Neuronal stem cell (in vitro differentiated cells): ENCODE results near the gene CADPS.

Experiments
- DNase-seq: peaks from one replicate; pipeline ENCODE4 v3.0.0-alpha.2; 2013; ENCODE audit warnings: low spot score
- H2AFZ ChIP-seq: one replicate; pipeline ENCODE4 v1.6.1; 2013; ENCODE audit warnings: mild to moderate bottlenecking, low read length, inconsistent platforms
- H2AK5ac ChIP-seq: 2 replicates; pipeline ENCODE4 v1.6.1; 2013; ENCODE audit warnings: low read depth, mild to moderate bottlenecking, inconsistent platforms, low read length, moderate library complexity, mixed read lengths
- H2BK120ac ChIP-seq: 2 replicates; pipeline ENCODE4 v1.6.1; 2013; ENCODE audit warnings: low read depth, mild to moderate bottlenecking, inconsistent platforms, low read length, moderate library complexity, mixed read lengths
- H2BK12ac ChIP-seq: one replicate; pipeline ENCODE4 v1.6.1; 2013; ENCODE audit warnings: low read length, inconsistent platforms
- H2BK15ac ChIP-seq: 2 replicates; pipeline ENCODE4 v1.6.1; 2013; ENCODE audit warnings: mild to moderate bottlenecking, low read length, inconsistent platforms, mixed read lengths
- H2BK5ac ChIP-seq: one replicate; pipeline ENCODE4 v1.6.1; 2013; ENCODE audit warnings: inconsistent platforms, mild to moderate bottlenecking, low read length, moderate library complexity
- H3K14ac ChIP-seq: one replicate; pipeline ENCODE4 v1.6.1; 2013; ENCODE audit warnings: low read length, inconsistent platforms
- H3K18ac ChIP-seq: 2 replicates; pipeline ENCODE4 v1.6.1; 2013; ENCODE audit warnings: low read length, inconsistent platforms
- H3K23ac ChIP-seq: 2 replicates; pipeline ENCODE4 v1.6.1; 2013; ENCODE audit warnings: low read depth, mild to moderate bottlenecking, mixed read lengths, low read length, inconsistent platforms; ENCODE audit not compliant: poor library complexity
- H3K27ac ChIP-seq: replicated peaks from 3 replicates; pipeline ENCODE4 v1.5.1; 2013; ENCODE audit warnings: low read length, inconsistent platforms
- H3K27me3 ChIP-seq, 3 experiments: 2 replicates each; pipeline ENCODE4 v1.6.1; 2013; ENCODE audit warnings: low read length in 3 of 3, mild to moderate bottlenecking in 2 of 3, inconsistent platforms in 1 of 3, low read depth in 1 of 3, mixed read lengths in 1 of 3, moderate library complexity in 1 of 3; ENCODE audit not compliant: control insufficient read depth in 3 of 3, insufficient read depth in 3 of 3
- H3K36me3 ChIP-seq, 2 donors: replicated peaks in 1 of 2; 2 replicates each; pipeline ENCODE4 v1.6.1; 2013; ENCODE audit warnings: low read length in 2 of 2; ENCODE audit not compliant: control insufficient read depth in 2 of 2, insufficient read depth in 2 of 2
- H3K4ac ChIP-seq: 2 replicates; pipeline ENCODE4 v1.6.1; 2013; ENCODE audit warnings: inconsistent platforms, mild to moderate bottlenecking, low read length, moderate library complexity
- H3K4me1 ChIP-seq, 2 donors: 1 replicate in 1 of 2; 2 replicates in 1 of 2; pipeline ENCODE4 v1.6.1; 2013; ENCODE audit warnings: low read length in 2 of 2, low read depth in 1 of 2; ENCODE audit not compliant: control insufficient read depth in 2 of 2, insufficient read depth in 1 of 2
- H3K4me2 ChIP-seq: one replicate; pipeline ENCODE4 v1.6.1; 2013; ENCODE audit warnings: mild to moderate bottlenecking, low read length, inconsistent platforms; ENCODE audit not compliant: insufficient read depth, poor library complexity, severe bottlenecking
- H3K4me3 ChIP-seq, 2 donors: 2 replicates each; pipeline ENCODE4 v1.5.1; 2013; ENCODE audit warnings: low read length in 2 of 2, mild to moderate bottlenecking in 2 of 2, inconsistent platforms in 1 of 2, moderate library complexity in 1 of 2
- H3K79me1 ChIP-seq: one replicate; pipeline ENCODE4 v1.6.1; 2013; ENCODE audit warnings: low read depth, mild to moderate bottlenecking, inconsistent platforms, low read length, moderate library complexity
- H3K9ac ChIP-seq: one replicate; pipeline ENCODE4 v1.6.1; 2013; ENCODE audit warnings: mild to moderate bottlenecking, low read depth, low read length, inconsistent platforms; ENCODE audit not compliant: poor library complexity
- H3K9me3 ChIP-seq, 2 donors: replicated peaks in 1 of 2; 2 replicates each; pipeline versions ENCODE3 to v1.6.1; 2013; ENCODE audit warnings: low read length in 2 of 2, mild to moderate bottlenecking in 2 of 2, inconsistent platforms in 1 of 2, low read depth in 1 of 2, mixed read lengths in 1 of 2, moderate library complexity in 1 of 2; ENCODE audit not compliant: control insufficient read depth in 2 of 2, insufficient read depth in 1 of 2
- H4K8ac ChIP-seq: one replicate; pipeline ENCODE4 v1.6.1; 2013; ENCODE audit warnings: low read depth, mild to moderate bottlenecking, inconsistent platforms, low read length, moderate library complexity
- H4K91ac ChIP-seq: one replicate; pipeline ENCODE4 v1.6.1; 2013; ENCODE audit warnings: low read length, low read depth, mild to moderate bottlenecking, inconsistent platforms; ENCODE audit not compliant: poor library complexity
- WGBS, 2 donors: extraction: QIAGEN DNeasy Blood & Tissue Kit; methylation state at CpG; one replicate each; pipeline ENCODE4 v1.1.7; 2013; ENCODE audit warnings: missing lambda C conversion rate in 2 of 2, mixed read lengths in 1 of 2; ENCODE audit not compliant: insufficient read length in 2 of 2, insufficient replicate concordance in 1 of 2; ENCODE audit errors: extremely low coverage in 2 of 2; 5-methylcytosine and 5-hydroxymethylcytosine counted together

Gene CADPS

DNA sequence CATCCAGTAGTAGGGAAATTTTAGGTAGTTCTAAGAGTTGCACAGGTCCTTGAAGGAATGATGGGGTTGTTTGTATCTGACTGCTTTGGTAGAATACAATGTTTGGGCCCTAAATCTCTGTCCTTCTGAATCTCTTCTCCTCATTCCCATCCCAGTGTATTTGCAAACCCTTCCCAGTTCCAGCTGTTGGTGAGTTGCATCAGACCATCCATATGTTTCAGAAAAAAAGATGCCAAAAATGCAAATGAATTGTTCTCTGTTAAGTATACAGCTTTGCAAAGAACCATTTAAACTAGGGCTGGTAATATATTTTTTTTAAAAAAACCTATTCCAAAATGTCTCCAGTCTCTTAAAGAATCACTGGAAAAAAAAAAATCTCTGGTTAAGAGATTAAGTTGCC lies 251.0 kb downstream of the CADPS start:
- H4K8ac ChIP-seq = no peak overlapping the region
- no peak overlapping the region for H3K14ac ChIP-seq
- no peak overlapping the region for H2BK120ac ChIP-seq
- no peak overlapping the region for H3K9ac ChIP-seq
- H3K4ac ChIP-seq = no peak overlapping the region
- no peak overlapping the region for H3K27ac ChIP-seq
- no peak overlapping the region for H2AK5ac ChIP-seq
- H3K27me3 ChIP-seq = peaks cover 0 to 9% (median 0%) of the 10 kb centered on the region in 3 experiments
- H3K4me3 ChIP-seq = no peak overlapping the region
- no peaks in the 10 kb centered on the region for H3K36me3 ChIP-seq
- no peaks in the 10 kb centered on the region for H3K9me3 ChIP-seq
- no peak for DNase-seq
- no peak overlapping the region for H4K91ac ChIP-seq
- no peak overlapping the region for H3K18ac ChIP-seq
- no peak overlapping the region for H3K4me2 ChIP-seq
- H3K4me1 ChIP-seq = peaks cover 0 to 1% of the 10 kb centered on the region in 2 donors
- no peak overlapping the region for H2BK5ac ChIP-seq
- no peak overlapping the region for H2BK15ac ChIP-seq
- H3K79me1 ChIP-seq = no peaks in the 10 kb centered on the region
- H2AFZ ChIP-seq = no peak overlapping the region
- no peak overlapping the region for H3K23ac ChIP-seq
- H2BK12ac ChIP-seq = no peak overlapping the region

DNA sequence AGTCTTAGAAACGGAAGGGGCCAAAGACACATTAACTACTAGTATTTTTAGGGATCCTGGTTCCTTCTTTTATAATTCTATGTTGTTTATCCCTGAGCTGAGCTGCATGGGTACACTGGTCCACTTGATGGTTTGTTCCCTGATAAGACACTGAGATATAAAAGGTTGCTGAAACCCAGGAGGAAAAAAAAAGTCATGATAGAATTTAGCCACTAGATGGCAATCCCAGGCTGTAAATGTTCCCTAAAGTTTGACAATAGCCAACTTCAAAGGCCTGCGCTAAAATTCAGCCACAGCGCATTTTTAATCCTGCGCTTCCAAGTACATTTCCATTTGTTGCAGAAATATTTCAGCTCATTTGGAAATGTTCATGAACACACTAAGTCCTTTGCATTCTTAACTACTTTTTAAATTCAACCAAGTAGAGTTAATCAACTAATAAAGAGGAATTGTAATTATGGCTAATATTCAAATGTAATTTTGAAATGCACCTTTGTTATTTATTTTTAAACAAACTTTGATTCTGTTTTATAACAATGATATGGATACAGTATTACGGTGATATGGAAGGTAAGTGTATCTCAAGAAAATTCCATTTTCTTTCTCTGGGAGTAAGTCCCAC lies 252.6 kb downstream of the CADPS start:
- no CpG with 5 or more reads among the region's 5 CpGs for WGBS, 2 donors
- no peak overlapping the region for H3K4ac ChIP-seq
- no peak overlapping the region for H3K27ac ChIP-seq
- H3K36me3 ChIP-seq = no peaks in the 10 kb centered on the region
- no peaks in the 10 kb centered on the region for H3K9me3 ChIP-seq
- H2AK5ac ChIP-seq = no peak overlapping the region
- DNase-seq = peak; percentile 58
- H3K27me3 ChIP-seq = peaks cover 0 to 9% (median 0%) of the 10 kb centered on the region in 3 experiments
- H3K9ac ChIP-seq = no peak overlapping the region
- no peak overlapping the region for H2BK12ac ChIP-seq
- H4K8ac ChIP-seq = no peak overlapping the region
- H3K4me3 ChIP-seq = no peak overlapping the region
- H3K79me1 ChIP-seq = no peaks in the 10 kb centered on the region
- H3K14ac ChIP-seq = no peak overlapping the region
- no peak overlapping the region for H2BK5ac ChIP-seq
- no peak overlapping the region for H2AFZ ChIP-seq
- no peak overlapping the region for H3K18ac ChIP-seq
- H3K4me2 ChIP-seq = no peak overlapping the region
- H3K23ac ChIP-seq = no peak overlapping the region
- no peak overlapping the region for H2BK120ac ChIP-seq
- no peak overlapping the region for H2BK15ac ChIP-seq
- H4K91ac ChIP-seq = no peak overlapping the region
- peaks cover 0 to 1% of the 10 kb centered on the region in 2 donors for H3K4me1 ChIP-seq

DNA sequence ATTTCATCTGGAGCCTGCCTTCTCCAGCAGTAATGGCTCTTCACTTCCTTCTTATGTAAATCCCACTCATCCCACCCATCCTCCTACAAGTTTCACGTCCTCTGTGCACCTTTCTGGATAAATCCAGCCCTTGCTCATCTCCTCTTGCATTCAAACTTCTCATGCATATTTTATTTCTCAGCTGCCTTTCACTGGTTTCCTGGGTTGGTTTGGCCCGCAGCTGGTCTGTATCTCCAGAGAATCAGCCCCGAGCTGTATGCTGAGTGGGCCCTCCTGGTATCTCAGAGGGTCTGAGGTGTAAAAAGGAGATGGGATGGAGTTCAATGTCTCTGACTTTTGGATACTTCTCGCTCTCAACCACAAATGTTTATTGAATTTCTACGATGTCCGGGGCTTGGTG lies 253.3 kb downstream of the CADPS start:
- no peak for DNase-seq
- no peak overlapping the region for H4K91ac ChIP-seq
- no peak overlapping the region for H3K4me2 ChIP-seq

DNA sequence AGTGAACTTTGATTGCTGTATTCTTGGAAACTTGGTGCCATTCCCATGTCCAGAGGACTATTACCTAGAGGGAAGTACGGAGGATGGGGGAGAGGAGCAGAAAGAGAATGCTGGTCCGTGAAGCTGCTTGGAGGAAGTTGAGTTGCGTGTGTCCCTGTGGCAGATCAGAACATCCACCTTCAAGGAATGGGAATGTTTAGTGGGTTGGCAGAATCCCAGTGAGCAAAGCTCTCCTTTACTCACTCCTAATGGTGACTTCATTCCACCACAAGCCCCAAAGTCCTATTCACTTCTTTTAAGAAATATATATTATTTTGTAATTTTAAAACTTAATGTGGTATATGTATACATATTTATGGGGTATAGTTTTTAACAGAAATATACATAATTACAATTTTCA lies 254.0 kb downstream of the CADPS start:
- Histone ChIP-seq H3K18ac (no peak overlapping the region), H3K14ac (no peak overlapping the region), H2AFZ (no peak overlapping the region), H3K23ac (no peak overlapping the region), H2BK15ac (no peak overlapping the region), H4K91ac (no peak overlapping the region), H3K36me3 (no peaks in the 10 kb centered on the region), H2BK12ac (no peak overlapping the region), H3K4me2 (no peak overlapping the region), H4K8ac (no peak overlapping the region), H2AK5ac (no peak overlapping the region), H3K27ac (no peak overlapping the region), H3K9ac (no peak overlapping the region), H3K79me1 (no peaks in the 10 kb centered on the region), H3K4ac (no peak overlapping the region), H3K9me3 (no peaks in the 10 kb centered on the region), H3K4me1 (peaks cover 0 to 1% of the 10 kb centered on the region in 2 donors), H2BK120ac (no peak overlapping the region), H2BK5ac (no peak overlapping the region), H3K27me3 (peaks cover 0 to 10% (median 0%) of the 10 kb centered on the region in 3 experiments), H3K4me3 (no peak overlapping the region)
- no peak for DNase-seq
- no CpG with 5 or more reads among the region's 3 CpGs for WGBS, 2 donors

More for the DNA sequence above, 253.3 kb downstream of the CADPS start:
- Histone ChIP-seq H3K79me1 (no peaks in the 10 kb centered on the region), H3K4me1 (peaks cover 0 to 1% of the 10 kb centered on the region in 2 donors), H3K9ac (no peak overlapping the region), H2AK5ac (no peak overlapping the region), H3K4me3 (no peak overlapping the region), H2BK12ac (no peak overlapping the region), H4K8ac (no peak overlapping the region), H3K9me3 (no peaks in the 10 kb centered on the region), H3K36me3 (no peaks in the 10 kb centered on the region), H3K27ac (no peak overlapping the region), H3K27me3 (peaks cover 0 to 10% (median 0%) of the 10 kb centered on the region in 3 experiments), H2BK120ac (no peak overlapping the region), H2BK15ac (no peak overlapping the region), H2AFZ (no peak overlapping the region), H2BK5ac (no peak overlapping the region), H3K23ac (no peak overlapping the region), H3K18ac (no peak overlapping the region), H3K4ac (no peak overlapping the region), H3K14ac (no peak overlapping the region)
- WGBS, 2 donors = no CpG with 5 or more reads among the region's 6 CpGs
